Measurements from ENCODE around the gene RDH5. TPM values are rescaled to one million over a fixed set of nuclear protein-coding genes. Genes with fewer than 3 reads are reported as not detected.
"Not testable (repeated sequence)": the region's sequence is repeated elsewhere in the genome, so short reads cannot be mapped to it uniquely, and the experiment has no call there.

Gene RDH5
- total and polyA plus RNA-seq, 2 of the 4 experiments (the other 2 are of a cell fraction) = 7.3 to 18.8 TPM

DNA sequence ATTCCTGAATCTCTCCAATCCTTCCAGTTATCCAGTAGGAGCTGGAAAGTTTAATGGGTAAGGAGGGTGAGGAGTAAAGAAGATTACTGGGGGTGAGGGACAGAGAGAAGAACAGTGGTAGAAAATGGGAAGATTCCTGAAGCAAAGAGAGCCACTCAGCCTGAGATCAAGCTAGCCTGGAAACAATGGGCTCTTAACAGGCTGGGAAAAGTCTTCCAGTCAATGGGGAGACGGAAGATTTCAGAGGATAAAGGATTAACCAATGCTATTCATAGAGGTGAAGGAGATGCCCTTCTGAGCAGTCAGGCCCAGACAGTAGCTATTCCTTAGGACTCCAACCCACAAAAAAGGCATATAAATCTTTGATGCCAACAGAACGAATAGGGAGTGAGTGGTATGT, 37.5 kb downstream of the RDH5 start:
- POLR2A ChIA-PET (ENCODE audit: unreplicated experiment) = interaction anchor here (0.5 kb wide), 1 partner anchor 286 kb away, joined by 3 read pairs; no protein-coding TSS in a partner anchor
- dilution Hi-C loops (cut with HindIII; ENCODE audit: low sequenced_read_pairs, unreplicated experiment) = no loop called here

DNA sequence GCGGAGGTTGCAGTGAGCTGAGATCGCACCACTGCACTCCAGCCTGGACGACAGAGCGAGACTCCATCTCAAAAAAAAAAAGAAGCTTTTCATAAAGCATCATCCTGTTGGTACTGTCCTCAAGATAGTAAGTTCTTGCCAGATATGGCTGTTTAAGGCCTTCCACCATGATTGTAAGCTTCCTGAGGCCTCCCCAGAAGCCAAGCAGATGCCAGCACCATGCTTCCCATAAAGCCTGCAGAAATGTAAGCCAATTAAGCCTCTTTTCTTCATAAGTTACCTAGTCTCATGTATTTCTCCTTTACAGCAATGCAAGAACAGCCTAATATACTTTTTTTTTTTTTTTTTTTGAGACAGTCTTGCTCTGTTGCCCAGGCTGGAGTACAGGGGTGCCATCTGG, 38.4 kb downstream of the RDH5 start:
- H2AFZ ChIP-seq (replicated peaks; ENCODE audit: low read length, poor library complexity); H3K9ac ChIP-seq (ENCODE audit: low read depth, low read length); H2AK9ac ChIP-seq (replicated peaks; ENCODE audit: low read depth, low read length, poor library complexity); ATAC-seq (ENCODE audit: low read depth); dilution Hi-C loops (cut with HindIII; ENCODE audit: low sequenced_read_pairs, unreplicated experiment); BruUV-seq (replicated peaks); H3K27ac ChIP-seq (ENCODE audit: insufficient read depth, low read length); H2BK20ac ChIP-seq (ENCODE audit: low read depth, low read length); H2BK5ac ChIP-seq (ENCODE audit: low read depth, low read length, poor library complexity, severe bottlenecking); H3K14ac ChIP-seq (replicated peaks; ENCODE audit: low read depth, low read length); H2BK120ac ChIP-seq (ENCODE audit: low read depth, low read length); CTCF ChIA-PET; H4K91ac ChIP-seq (ENCODE audit: insufficient read depth, low read depth, low read length); H3K56ac ChIP-seq (ENCODE audit: extremely low read depth, insufficient read depth, low read length); H4K20me1 ChIP-seq (ENCODE audit: insufficient read depth, low read length); in situ Hi-C loops (cut with MboI; ENCODE audit: low sequenced_read_pairs); H3K4me3 ChIP-seq (ENCODE audit: insufficient read depth, low read depth, low read length); POLR2A ChIA-PET (ENCODE audit: unreplicated experiment); H3K9me3 ChIP-seq (ENCODE audit: control insufficient read depth, insufficient read depth, low read length); H3K4me1 ChIP-seq (ENCODE audit: control insufficient read depth, insufficient read depth, low read length); H2BK15ac ChIP-seq (ENCODE audit: low read depth, low read length); H3K4ac ChIP-seq (ENCODE audit: low read depth, low read length); intact Hi-C loops (cut with micrococcal nuclease); DNase-seq; H2AK5ac ChIP-seq (ENCODE audit: low read depth, low read length); H4K8ac ChIP-seq (ENCODE audit: low read depth in 2 of 2, low read length in 2 of 2); H3K27me3 ChIP-seq (ENCODE audit: control insufficient read depth, insufficient read depth, low read length); H3K4me2 ChIP-seq (ENCODE audit: low read depth, low read length); H3K23ac ChIP-seq (ENCODE audit: low read depth, low read length); H3K18ac ChIP-seq (ENCODE audit: low read depth, low read length); H4K5ac ChIP-seq (ENCODE audit: low read depth, low read length); H3K9me1 ChIP-seq (ENCODE audit: insufficient read depth, low read length): not testable (repeated sequence)
- Histone ChIP-seq H3K36me3 (ENCODE audit: control insufficient read depth, insufficient read depth, low read length) (peaks cover 35% of the 10 kb centered on the region), H3K79me1 (ENCODE audit: low read depth in 1 of 2, low read length in 2 of 2) (peaks cover 12 to 41% of the 10 kb centered on the region in 2 experiments)
- WGBS, 2 experiments (ENCODE audit: extremely low coverage in 2 of 2, insufficient read length in 1 of 2) = 100% methylated on average over 1 of the region's 4 CpGs; no CpG with 5 or more reads in 1 of the 2 experiments

More for the DNA sequence above, 37.5 kb downstream of the RDH5 start:
- H3K4me3 ChIP-seq (ENCODE audit: insufficient read depth, low read depth, low read length) = no peak overlapping the region
- no peaks in the 10 kb centered on the region for H3K4me1 ChIP-seq (ENCODE audit: control insufficient read depth, insufficient read depth, low read length)
- no peak overlapping the region for H2BK15ac ChIP-seq (ENCODE audit: low read depth, low read length)
- H2BK120ac ChIP-seq (ENCODE audit: low read depth, low read length) = no peak overlapping the region
- no peak overlapping the region for H2BK5ac ChIP-seq (ENCODE audit: low read depth, low read length, poor library complexity, severe bottlenecking)
- no peak overlapping the region for H4K91ac ChIP-seq (ENCODE audit: insufficient read depth, low read depth, low read length)
- no peak overlapping the region for H2BK20ac ChIP-seq (ENCODE audit: low read depth, low read length)
- no peak for TF ChIP-seq CHD1 (IDR thresholded peaks at IDR 0.05; ENCODE audit: low read depth, low read length)
- TF ChIP-seq MAZ (IDR thresholded peaks at IDR 0.05; ENCODE audit: borderline replicate concordance, low read depth, low read length) = no peak
- no peak for TF ChIP-seq SMC3 (IDR thresholded peaks at IDR 0.05; ENCODE audit: low read depth, low read length)
- TF ChIP-seq RAD21 (IDR thresholded peaks at IDR 0.05; ENCODE audit: low read length) = no peak
- no peak for TF ChIP-seq MXI1 (IDR thresholded peaks at IDR 0.05; ENCODE audit: borderline replicate concordance, low read depth, low read length)
- no peak for TF ChIP-seq BHLHE40 (IDR thresholded peaks at IDR 0.05; ENCODE audit: low read depth, low read length)
- TF ChIP-seq MAFK (IDR thresholded peaks at IDR 0.05; ENCODE audit: low read depth, low read length) = no peak
- no peak overlapping the region for H2AK9ac ChIP-seq (replicated peaks; ENCODE audit: low read depth, low read length, poor library complexity)
- DNase-seq = no peak
- H3K9ac ChIP-seq (ENCODE audit: low read depth, low read length) = no peak overlapping the region
- peaks cover 12 to 40% of the 10 kb centered on the region in 2 experiments for H3K79me1 ChIP-seq (ENCODE audit: low read depth in 1 of 2, low read length in 2 of 2)
- intact Hi-C loops (cut with micrococcal nuclease) (no loop called here), in situ Hi-C loops (cut with MboI; ENCODE audit: low sequenced_read_pairs) (no loop called here)
- H3K27me3 ChIP-seq (ENCODE audit: control insufficient read depth, insufficient read depth, low read length) = no peaks in the 10 kb centered on the region
- no peak overlapping the region for H4K5ac ChIP-seq (ENCODE audit: low read depth, low read length)
- H2AK5ac ChIP-seq (ENCODE audit: low read depth, low read length) = no peak overlapping the region
- H3K9me1 ChIP-seq (ENCODE audit: insufficient read depth, low read length) = no peaks in the 10 kb centered on the region
- no peak overlapping the region for H3K23ac ChIP-seq (ENCODE audit: low read depth, low read length)
- H3K56ac ChIP-seq (ENCODE audit: extremely low read depth, insufficient read depth, low read length) = no peak overlapping the region
- no peak for ATAC-seq (ENCODE audit: low read depth)
- peaks cover 39% of the 10 kb centered on the region for H3K36me3 ChIP-seq (ENCODE audit: control insufficient read depth, insufficient read depth, low read length)
- CTCF ChIA-PET = no interaction called here
- H4K20me1 ChIP-seq (ENCODE audit: insufficient read depth, low read length) = no peaks in the 10 kb centered on the region
- no peak overlapping the region for H2AFZ ChIP-seq (replicated peaks; ENCODE audit: low read length, poor library complexity)
- H3K4ac ChIP-seq (ENCODE audit: low read depth, low read length) = no peak overlapping the region
- no peak overlapping the region for H3K4me2 ChIP-seq (ENCODE audit: low read depth, low read length)
- H3K18ac ChIP-seq (ENCODE audit: low read depth, low read length) = no peak overlapping the region
- BruUV-seq (replicated peaks) = no TSS peak
- H3K27ac ChIP-seq (ENCODE audit: insufficient read depth, low read length) = no peak overlapping the region
- no peaks in the 10 kb centered on the region for H3K9me3 ChIP-seq (ENCODE audit: control insufficient read depth, insufficient read depth, low read length)
- 100% methylated on average over 1 of the region's 2 CpGs; no CpG with 5 or more reads in 1 of the 2 experiments for WGBS, 2 experiments (ENCODE audit: extremely low coverage in 2 of 2, insufficient read length in 1 of 2)
- no peak overlapping the region for H4K8ac ChIP-seq (ENCODE audit: low read depth in 2 of 2, low read length in 2 of 2)
- H3K14ac ChIP-seq (replicated peaks; ENCODE audit: low read depth, low read length) = no peak overlapping the region
